Breast epithelium (tissue), 4 donors: ENCODE data around the gene NHLRC2. TPM values are rescaled to one million over a fixed set of nuclear protein-coding genes. Genes with fewer than 3 reads are reported as not detected.

Experiments
- DNase-seq, 2 donors: peaks; one replicate each; pipeline ENCODE4 v3.0.0-alpha.2; 2019; ENCODE audit warnings: low spot score in 2 of 2
- H3K27ac ChIP-seq, 2 donors: fragments of 200-600 bp; sonication (generic) in 1 of 2; one replicate each; pipeline ENCODE4 v1.5.1; 2016 to 2019; ENCODE audit warnings: mild to moderate bottlenecking in 1 of 2
- H3K27me3 ChIP-seq, 2 donors: fragments of 200-600 bp; sonication (generic) in 1 of 2; one replicate each; pipeline versions ENCODE4 v1.5.1 to v1.6.0; 2017 to 2019; ENCODE audit warnings: control low read depth in 1 of 2, mild to moderate bottlenecking in 1 of 2
- H3K36me3 ChIP-seq: fragments of 200-600 bp; one replicate; pipeline ENCODE4 v1.5.1; 2019
- H3K4me1 ChIP-seq, 2 donors: fragments of 200-600 bp; sonication (generic); one replicate each; pipeline ENCODE4 v1.5.1; 2016 to 2019; ENCODE audit warnings: control low read depth in 1 of 2
- H3K4me3 ChIP-seq, 3 donors: fragments of 200-600 bp; sonication (generic); 1 replicate in 2 of 3; 2 replicates in 1 of 3; pipeline ENCODE4 v1.5.1; 2016 to 2019; ENCODE audit warnings: mild to moderate bottlenecking in 3 of 3, moderate library complexity in 2 of 3
- H3K9me3 ChIP-seq, 2 donors: fragments of 200-600 bp; sonication (generic) in 1 of 2; one replicate each; pipeline ENCODE4 v1.5.1; 2016 to 2019; ENCODE audit warnings: control low read depth in 1 of 2
- POLR2A ChIP-seq: fragments of 450-650 bp; IDR thresholded peaks from one replicate; pipeline ENCODE4 v1.6.1; 2016; ENCODE audit warnings: antibody characterized with exemption, mild to moderate bottlenecking, moderate library complexity
- POLR2AphosphoS5 ChIP-seq, 3 donors: sonication (generic); formaldehyde crosslinking; IDR thresholded peaks; one replicate each; pipeline ENCODE4 v1.6.1; 2017; ENCODE audit warnings: antibody characterized with exemption in 3 of 3
- intact Hi-C: fragments of 100-400 bp; cut with DNase I; formaldehyde crosslinking; loops from one replicate; pipeline ENCODE4 v1.15.1; 2023; ENCODE audit warnings: low total_unique reads
- total RNA-seq, 3 donors: library from RNA; depleted of rRNA; stranded (reverse); fragments of >200 nt; gene quantifications; one replicate each; pipeline ENCODE4 v1.1.0, GENCODE V29; 2016
- TF ChIP-seq, protein P1 (sequence below), 3 donors: fragments of 450-650 bp; IDR thresholded peaks; one replicate each; pipeline ENCODE4 v1.5.1; 2016 to 2017; ENCODE audit warnings: antibody characterized with exemption in 3 of 3, mild to moderate bottlenecking in 3 of 3, moderate library complexity in 3 of 3

Gene NHLRC2
- total RNA-seq, 3 donors from 2014 or later = 36.4 to 84.3 (median 56.0) TPM

DNA sequence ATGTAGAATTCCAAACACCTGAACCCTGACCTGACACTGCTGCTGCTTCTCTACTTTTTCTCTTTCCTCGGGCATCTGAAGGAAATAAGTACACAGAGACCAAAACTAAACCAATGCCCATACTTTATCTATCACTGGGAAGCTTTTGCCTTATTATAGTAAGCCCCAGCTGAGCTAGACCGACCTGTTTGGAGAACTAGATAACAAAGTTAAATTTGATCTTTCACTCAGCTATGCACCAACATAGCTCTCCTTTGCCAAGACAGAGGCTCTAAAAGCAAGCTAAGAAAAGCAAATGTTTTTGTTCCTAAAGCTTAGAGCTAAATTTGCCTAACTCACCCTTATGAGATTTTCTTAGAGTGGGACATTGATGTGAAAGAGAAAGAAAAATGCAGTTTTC is 39.1 kb downstream of the NHLRC2 start:
- Histone ChIP-seq H3K9me3 (no peaks in the 10 kb centered on the region), H3K4me1 (no peaks in the 10 kb centered on the region), H3K27me3 (no peaks in the 10 kb centered on the region), H3K36me3 (no peaks in the 10 kb centered on the region), H3K27ac (no peak overlapping the region), H3K4me3 (no peak overlapping the region)
- DNase-seq = no peak
- intact Hi-C loops = no loop called here
- TF ChIP-seq, protein P1, sequence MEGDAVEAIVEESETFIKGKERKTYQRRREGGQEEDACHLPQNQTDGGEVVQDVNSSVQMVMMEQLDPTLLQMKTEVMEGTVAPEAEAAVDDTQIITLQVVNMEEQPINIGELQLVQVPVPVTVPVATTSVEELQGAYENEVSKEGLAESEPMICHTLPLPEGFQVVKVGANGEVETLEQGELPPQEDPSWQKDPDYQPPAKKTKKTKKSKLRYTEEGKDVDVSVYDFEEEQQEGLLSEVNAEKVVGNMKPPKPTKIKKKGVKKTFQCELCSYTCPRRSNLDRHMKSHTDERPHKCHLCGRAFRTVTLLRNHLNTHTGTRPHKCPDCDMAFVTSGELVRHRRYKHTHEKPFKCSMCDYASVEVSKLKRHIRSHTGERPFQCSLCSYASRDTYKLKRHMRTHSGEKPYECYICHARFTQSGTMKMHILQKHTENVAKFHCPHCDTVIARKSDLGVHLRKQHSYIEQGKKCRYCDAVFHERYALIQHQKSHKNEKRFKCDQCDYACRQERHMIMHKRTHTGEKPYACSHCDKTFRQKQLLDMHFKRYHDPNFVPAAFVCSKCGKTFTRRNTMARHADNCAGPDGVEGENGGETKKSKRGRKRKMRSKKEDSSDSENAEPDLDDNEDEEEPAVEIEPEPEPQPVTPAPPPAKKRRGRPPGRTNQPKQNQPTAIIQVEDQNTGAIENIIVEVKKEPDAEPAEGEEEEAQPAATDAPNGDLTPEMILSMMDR (IDR thresholded peaks at IDR 0.05) = no peak
- TF ChIP-seq POLR2AphosphoS5 (IDR thresholded peaks at IDR 0.05) (no peak), POLR2A (no peak)

DNA sequence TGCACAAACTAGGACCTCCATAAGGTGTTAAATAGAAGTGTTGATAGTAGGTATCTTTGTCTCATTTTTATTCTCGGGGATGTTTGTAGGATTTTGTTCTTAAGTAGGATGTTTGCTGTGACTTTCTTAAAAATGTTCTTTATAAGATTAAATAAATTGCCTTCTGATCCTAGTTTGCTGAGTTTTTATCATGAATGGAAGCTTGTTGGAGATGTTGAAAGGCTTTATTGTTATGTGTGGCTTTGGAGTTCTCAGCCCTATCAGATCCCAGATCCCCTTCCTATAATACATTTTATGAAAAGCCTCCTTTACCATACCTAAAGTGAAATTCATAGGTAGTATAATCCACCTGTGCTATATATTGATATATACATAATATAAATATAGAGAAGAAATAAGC is 40.1 kb downstream of the NHLRC2 start:
- Histone ChIP-seq H3K9me3 (no peaks in the 10 kb centered on the region), H3K27me3 (no peaks in the 10 kb centered on the region), H3K27ac (no peak overlapping the region), H3K36me3 (no peaks in the 10 kb centered on the region), H3K4me3 (no peak overlapping the region), H3K4me1 (no peaks in the 10 kb centered on the region)
- intact Hi-C loops = no loop called here
- TF ChIP-seq POLR2AphosphoS5 (IDR thresholded peaks at IDR 0.05) = no peak
- no peak for TF ChIP-seq POLR2A
- TF ChIP-seq, protein P1 (IDR thresholded peaks at IDR 0.05) = no peak
- DNase-seq = no peak

DNA sequence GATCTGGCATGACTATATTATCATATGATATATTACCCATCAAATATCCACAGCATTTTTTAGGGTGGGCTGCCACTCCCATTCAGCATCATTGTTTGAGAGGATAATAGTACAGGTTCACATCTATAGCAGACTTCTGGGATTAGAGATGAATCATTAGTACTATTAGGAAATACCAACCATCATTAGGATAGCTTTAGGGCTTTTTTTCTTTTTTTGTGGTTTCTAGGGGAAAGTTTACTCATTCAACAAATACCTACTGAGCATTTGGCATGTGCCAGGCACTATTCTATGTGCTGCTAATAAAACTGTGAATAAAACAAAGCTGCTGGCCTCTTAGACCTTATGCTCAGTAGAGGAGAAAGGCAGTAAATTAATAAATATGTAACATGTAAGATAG is 40.6 kb downstream of the NHLRC2 start:
- H3K27ac ChIP-seq = no peak overlapping the region
- intact Hi-C loops = no loop called here
- TF ChIP-seq, protein P1 (IDR thresholded peaks at IDR 0.05) = no peak
- TF ChIP-seq POLR2AphosphoS5 (IDR thresholded peaks at IDR 0.05) = no peak
- TF ChIP-seq POLR2A = no peak

DNA sequence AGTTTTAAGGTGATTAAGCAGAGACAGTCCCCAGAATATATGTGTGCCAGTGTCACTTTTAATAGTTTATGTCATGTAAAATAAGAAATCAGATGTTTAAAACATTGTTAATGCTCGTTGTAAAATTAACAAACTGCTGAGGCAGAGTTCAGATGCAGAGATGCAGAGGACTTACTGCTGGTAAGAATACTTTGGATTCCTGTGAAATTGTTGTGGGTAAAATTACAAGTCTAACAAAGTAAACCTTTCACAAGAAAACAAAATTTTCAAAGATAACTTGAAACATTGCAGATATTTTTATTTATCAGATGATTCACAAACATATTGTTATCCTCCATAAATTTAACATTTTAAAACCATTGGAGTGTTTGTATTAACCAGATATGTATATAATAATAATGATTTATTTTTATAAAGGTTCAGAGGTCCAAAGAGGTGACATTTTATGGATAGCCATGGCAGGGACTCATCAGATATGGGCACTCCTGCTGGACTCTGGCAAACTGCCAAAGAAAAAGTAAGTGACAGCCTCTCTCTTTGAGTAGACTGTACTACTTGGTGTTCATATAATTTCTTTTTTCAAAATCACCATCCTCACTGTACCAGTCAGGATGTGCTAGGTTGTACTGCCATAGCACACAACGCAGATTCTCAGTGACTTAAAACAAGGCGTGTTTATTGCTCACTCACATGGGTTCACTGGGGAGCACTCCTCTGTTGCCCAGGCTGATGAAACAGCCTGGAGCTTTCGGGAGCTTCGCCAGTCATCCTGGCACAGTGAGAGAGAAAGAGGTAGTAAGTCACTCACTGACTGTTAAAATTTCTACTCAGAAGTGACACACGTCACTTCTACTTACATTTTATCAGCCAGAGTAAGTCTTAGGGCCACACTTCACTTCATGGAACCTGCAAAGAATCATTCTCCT is 43.5 kb downstream of the NHLRC2 start:
- TF ChIP-seq, protein P1 (IDR thresholded peaks at IDR 0.05) = no peak
- no peak for TF ChIP-seq POLR2AphosphoS5 (IDR thresholded peaks at IDR 0.05)
- TF ChIP-seq POLR2A = no peak

More for the DNA sequence above, 40.6 kb downstream of the NHLRC2 start:
- Histone ChIP-seq H3K4me3 (no peak overlapping the region), H3K4me1 (no peaks in the 10 kb centered on the region), H3K9me3 (no peaks in the 10 kb centered on the region), H3K27me3 (no peaks in the 10 kb centered on the region), H3K36me3 (no peaks in the 10 kb centered on the region)
- DNase-seq = no peak

DNA sequence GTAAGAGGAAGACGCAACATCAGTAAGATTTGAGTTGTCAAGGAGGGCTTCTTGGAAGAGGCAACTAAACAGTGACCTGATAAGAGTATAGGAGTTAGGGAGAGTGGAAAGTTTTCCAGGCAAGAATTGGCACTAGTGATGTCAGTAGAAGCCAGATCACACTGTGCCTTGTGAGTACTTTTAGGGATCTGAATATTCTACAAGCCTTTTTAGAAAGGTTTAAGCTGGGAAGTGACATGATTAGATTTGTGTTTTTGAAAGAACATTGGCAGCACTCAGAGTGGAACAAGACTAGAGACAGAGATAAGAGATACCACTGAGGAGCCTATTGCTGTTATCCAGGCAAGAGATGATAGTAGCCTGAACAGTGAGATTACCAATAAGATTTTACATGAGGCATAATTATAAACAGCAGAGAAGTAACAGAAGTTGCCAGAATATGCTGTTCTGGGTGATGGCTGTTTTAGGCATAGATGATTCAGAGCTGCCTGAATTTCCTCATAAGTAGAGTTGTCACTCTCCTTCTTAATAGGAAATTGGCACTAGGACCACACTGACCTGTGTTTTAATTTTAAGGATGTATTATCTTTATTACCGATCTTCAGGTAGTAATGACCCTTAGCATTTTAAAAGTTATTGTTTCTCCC is 45.6 kb downstream of the NHLRC2 start:
- Histone ChIP-seq H3K27ac (no peak overlapping the region), H3K36me3 (peaks cover 7% of the 10 kb centered on the region)
- intact Hi-C loops = no loop called here

More for the DNA sequence above, 43.5 kb downstream of the NHLRC2 start:
- Histone ChIP-seq H3K27me3 (no peaks in the 10 kb centered on the region), H3K9me3 (no peaks in the 10 kb centered on the region), H3K36me3 (peaks cover 7% of the 10 kb centered on the region), H3K4me3 (no peak overlapping the region), H3K4me1 (no peaks in the 10 kb centered on the region), H3K27ac (no peak overlapping the region)
- DNase-seq = no peak
- intact Hi-C loops = no loop called here

More for the DNA sequence above, 45.6 kb downstream of the NHLRC2 start:
- no peak for DNase-seq
- Histone ChIP-seq H3K27me3 (no peaks in the 10 kb centered on the region), H3K9me3 (no peaks in the 10 kb centered on the region), H3K4me1 (no peaks in the 10 kb centered on the region), H3K4me3 (no peak overlapping the region)
- TF ChIP-seq POLR2AphosphoS5 (IDR thresholded peaks at IDR 0.05) (no peak), POLR2A (no peak)
- TF ChIP-seq, protein P1 (IDR thresholded peaks at IDR 0.05) = no peak
